ENCODE data around the gene TSPYL4.

DNA sequence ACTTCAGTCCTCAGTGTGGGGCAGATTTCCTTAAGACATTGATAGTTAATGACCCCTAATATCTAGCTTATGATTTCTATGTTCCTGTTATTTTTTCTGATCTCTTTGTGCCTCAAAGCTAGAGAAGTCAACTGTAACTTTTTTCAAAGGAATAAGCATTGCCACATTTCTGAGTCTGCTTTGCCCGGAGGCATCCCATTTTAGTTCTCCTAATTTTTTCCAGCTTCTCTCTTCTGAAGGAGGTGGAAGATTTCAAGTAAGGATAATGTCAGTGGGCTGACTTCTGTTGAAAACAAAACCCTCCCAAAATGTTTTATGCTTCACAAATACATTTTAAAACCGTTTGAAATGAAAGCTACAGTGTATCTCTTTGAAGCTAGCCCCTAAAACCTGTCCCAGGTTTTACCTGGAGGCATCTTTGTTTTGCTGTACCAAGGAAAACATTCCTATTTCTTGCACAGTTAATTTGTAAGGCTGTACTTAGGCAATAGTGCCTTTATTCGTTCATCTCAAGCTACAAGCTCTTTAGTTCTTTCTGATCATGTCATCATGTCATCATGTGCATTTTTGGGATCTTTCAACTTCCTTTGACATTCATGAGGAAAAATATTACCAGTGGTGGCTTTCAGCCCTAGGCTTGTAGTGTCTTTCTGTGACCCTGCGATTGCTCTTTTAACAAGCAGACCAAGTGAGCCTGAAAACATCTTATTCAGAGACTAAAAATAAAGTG lies 45.7 kb downstream of the TSPYL4 start:
- TF ChIP-seq EZH2 (IDR thresholded peaks at IDR 0.05) (no peak), FOXP2 (optimal IDR thresholded peaks at IDR 0.05; ENCODE audit: control extremely low read depth, extremely low read length, insufficient read depth) (no peak), POLR2AphosphoS5 (IDR thresholded peaks at IDR 0.05; ENCODE audit: borderline replicate concordance, low read depth, low read length) (no peak)
